DMS53 treated with DMSO at 0.1 percent for 48 hours (cell line): ENCODE measurements around the gene GCN1.
A peak's percentile ranks its signal among the peaks of the same experiment; 100 is the strongest.

Experiments
- DNase-seq: peaks from one replicate; lab custom pipeline; 2025; ENCODE audit not compliant: unreplicated experiment; lab: John Stamatoyannopoulos, UW

Gene GCN1

GRCh38 chr12:120118321-120119061 lies 76.0 kb downstream of the GCN1 start:
- peak; percentile 6 for DNase-seq

GRCh38 chr12:120117961-120118320 lies 76.6 kb downstream of the GCN1 start:
- DNase-seq = no peak

- DNase-seq = peak; percentile 91
Observed at GRCh38 chr12:120116792-120117651, 77.5 kb downstream of the GCN1 start.

DNA sequence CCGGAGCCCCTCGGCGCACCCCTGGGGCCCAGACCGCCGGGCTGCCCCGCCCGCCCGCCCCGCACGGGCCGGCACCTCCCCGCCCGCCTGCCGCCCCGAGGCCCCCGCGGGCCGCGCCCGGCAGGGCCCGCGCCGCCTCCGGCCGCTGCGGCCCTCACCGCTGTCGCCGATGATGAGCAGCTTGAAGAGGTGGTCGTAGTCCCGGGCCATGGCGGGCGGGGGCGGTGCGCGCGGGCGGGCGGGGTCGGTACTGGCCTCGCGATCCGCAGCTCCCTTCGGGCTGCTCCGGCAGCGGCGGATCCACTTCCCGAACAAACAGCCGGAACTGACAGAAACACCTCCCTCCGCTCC lies 78.1 kb downstream of the GCN1 start, which contains the start of gene RAB35:
TSS of gene RAB35 (minus strand) at position 313 of the 351 bp plus-strand sequence. CDS start at position 210, 103 bp downstream.
- no peak for DNase-seq

GRCh38 chr12:120115692-120116440 lies 78.6 kb downstream of the GCN1 start:
- peak; percentile 13 for DNase-seq

- DNase-seq = no peak
Observed at GRCh38 chr12:120115066-120115465, 79.4 kb downstream of the GCN1 start.

- no peak for DNase-seq
Observed at GRCh38 chr12:120110550-120111501, 83.7 kb downstream of the GCN1 start.

GRCh38 chr12:120109570-120110267 lies 84.8 kb downstream of the GCN1 start:
- DNase-seq = no peak

GRCh38 chr12:120106151-120106550 lies 88.4 kb downstream of the GCN1 start:
- no peak for DNase-seq

DNA sequence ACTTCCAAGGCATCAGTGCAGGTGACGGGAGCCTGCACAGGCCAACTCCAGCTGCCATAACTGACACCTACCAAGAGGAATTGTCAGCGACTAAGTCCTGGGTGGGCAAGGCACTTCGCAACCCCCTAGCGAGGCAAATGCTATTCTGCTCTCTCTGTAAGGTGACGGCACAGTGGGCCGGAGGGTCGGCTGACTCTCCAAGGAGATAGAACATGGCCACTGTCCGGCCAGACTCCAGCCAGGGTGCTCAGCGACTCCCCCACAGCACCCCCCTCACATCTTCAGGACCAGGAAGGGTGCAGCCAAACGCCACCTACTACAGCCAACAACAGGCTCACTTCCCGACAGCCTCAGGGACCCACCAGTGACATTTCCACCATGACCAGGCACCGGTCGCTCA lies 91.1 kb downstream of the GCN1 start:
- DNase-seq = no peak

DNA sequence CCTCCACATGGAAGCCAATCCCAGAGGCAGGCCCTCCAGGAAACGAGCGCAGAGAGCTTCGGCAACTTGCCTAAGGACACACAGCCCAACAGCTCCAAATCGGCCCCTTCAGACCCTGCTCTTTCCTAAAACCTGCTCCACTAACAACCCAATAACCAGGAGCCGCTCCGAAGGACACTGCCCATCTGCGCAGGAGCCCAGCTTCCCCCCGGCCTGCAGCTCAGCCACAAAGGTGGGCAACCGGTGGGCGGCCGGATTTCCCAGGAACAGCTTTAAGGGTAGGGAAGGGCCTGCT lies 91.5 kb downstream of the GCN1 start:
- DNase-seq = no peak

DNA sequence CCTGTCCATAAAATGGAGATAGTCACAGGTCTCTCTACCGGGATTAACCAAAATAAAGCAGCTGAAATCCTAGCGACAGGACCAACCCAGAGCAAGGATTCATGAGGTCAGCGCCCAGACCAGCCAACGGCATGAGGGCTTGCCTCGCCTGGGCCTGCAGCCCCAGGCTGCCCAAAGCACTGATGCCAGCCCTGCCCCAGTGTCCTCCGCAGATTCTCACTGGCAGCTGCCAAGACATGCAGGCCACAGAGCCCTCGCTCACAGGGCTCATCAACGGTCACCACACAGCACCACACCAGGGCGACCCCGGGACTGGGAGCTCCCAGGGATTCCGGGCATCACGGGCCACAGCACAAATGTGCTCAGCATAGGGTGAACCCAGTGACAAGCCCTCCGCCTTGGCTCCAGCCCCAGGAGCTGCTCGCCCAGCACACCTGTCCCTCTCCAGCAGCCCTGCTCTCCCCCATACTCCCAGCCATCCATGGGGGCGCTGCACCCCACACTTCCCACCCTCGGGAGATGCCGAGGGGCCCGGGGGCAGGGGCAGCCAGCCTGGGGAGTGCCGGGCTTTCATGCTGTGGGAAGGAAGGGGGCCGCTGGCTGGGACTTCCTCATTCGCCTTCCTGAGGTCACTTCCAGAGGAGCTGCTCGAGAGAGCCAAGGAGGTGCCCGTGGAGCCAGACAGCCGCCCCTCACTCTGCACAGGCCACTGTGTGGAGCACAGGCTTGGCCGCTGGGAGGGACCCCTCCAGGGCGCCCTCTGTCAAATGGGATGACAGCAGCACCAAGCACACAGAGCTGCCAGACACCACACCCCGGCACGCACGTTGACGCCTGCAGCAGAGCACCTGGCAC lies 92.1 kb downstream of the GCN1 start:
- no peak for DNase-seq

- DNase-seq = no peak
Observed at GRCh38 chr12:120101617-120102016, 92.9 kb downstream of the GCN1 start.

- DNase-seq = no peak
Observed at GRCh38 chr12:120101182-120101581, 93.3 kb downstream of the GCN1 start.

DNA sequence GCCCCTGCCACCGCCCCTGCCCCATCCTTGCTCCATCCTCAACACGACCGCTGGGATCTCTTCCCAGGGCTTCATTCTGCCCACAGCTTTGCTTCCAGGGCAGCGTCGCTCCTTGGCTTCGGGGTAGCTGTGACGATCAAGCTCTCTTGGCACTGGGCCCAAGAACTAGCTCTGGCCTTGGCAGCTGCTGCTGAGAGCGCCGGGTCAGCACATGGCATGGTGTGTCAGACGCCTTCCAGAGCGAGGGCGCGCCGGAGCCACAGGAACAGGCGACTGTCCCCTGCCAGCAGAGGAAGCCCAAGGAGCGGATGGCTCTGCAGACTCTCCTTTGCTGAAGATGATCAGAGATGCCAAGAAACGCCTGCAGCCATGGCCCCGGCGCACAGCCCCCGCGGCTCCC lies 93.9 kb downstream of the GCN1 start:
- no peak for DNase-seq

DNA sequence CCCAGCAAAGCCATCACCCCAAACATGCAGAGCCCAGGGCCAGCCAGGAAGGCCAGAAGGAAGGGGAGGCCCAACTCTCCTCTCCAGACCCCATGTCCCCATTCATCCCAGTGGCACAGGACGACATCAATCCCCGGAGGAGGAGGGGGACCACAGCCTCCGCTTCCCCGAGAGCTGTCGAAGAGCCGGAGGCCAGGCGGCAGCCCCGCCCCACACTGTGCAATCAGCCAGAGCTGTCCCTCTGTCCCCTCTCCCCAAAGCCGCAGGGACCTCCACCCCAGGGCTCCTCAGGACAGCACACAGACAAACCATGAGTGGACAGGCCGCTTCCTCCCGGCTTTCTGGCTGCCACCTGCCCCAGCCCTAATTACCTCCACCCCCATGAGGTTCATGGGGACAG lies 94.8 kb downstream of the GCN1 start:
- no peak for DNase-seq

- DNase-seq = no peak
Observed at GRCh38 chr12:120098756-120099470, 95.6 kb downstream of the GCN1 start.

DNA sequence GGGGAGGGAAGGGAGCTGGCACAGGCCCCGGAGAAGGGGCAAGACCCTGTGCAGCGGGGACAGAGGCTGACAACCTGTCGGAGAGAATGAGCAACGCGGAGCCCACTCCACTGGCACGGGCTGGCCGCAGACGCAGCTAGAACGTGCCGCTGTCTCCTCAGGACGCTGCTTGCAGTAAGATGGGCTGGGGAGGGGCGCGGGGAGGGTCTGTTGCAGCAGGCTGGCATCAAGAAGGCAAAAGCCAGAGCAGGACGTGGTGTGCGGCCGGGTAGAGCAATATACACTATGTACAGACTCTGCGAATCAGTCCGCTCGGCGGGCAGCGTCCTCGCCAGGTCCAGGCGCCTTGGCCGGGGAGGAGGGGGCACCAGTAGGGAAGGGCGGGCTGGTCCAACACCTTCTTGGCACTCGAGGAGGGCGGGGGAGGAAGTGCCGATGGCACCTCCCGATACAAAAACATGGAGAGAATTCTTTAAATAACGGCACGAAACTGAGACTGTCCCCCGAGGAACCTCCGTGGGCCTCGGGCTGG lies 97.8 kb downstream of the GCN1 start:
- no peak for DNase-seq
